Activated T-cell treated with anti-CD3 and anti-CD28 coated beads, Interleukin-2, amount 50 U/mL, for 4 hours (primary cell): ENCODE results near the gene ACAP3. TPM values are rescaled to one million over a fixed set of nuclear protein-coding genes. Genes with fewer than 3 reads are reported as not detected.

Source experiments
- ATAC-seq, 2 donors: fragments of 200-7000 bp; cut with Tn5 transposase; one replicate each; pipeline ENCODE4 v1.10.0; 2021
- DNase-seq: peaks from one replicate; pipeline ENCODE4 v3.0.0-alpha.2; 2020
- H3K27me3 Mint-ChIP-seq: one replicate; pipeline ENCODE4 v1.8.0; 2021; ENCODE audit warnings: low read depth, mixed read lengths
- H3K36me3 Mint-ChIP-seq: one replicate; pipeline ENCODE4 v1.8.0; 2022; ENCODE audit warnings: mixed read lengths; ENCODE audit not compliant: insufficient read depth
- H3K4me1 Mint-ChIP-seq: one replicate; pipeline ENCODE4 v1.8.0; 2021; ENCODE audit warnings: low read depth, mixed read lengths
- H3K4me3 Mint-ChIP-seq: one replicate; pipeline ENCODE4 v1.8.0; 2021; ENCODE audit warnings: mild to moderate bottlenecking, moderate library complexity, mixed read lengths
- H3K9me3 Mint-ChIP-seq: one replicate; pipeline ENCODE4 v1.8.0; 2021; ENCODE audit warnings: mixed read lengths
- total RNA-seq, 3 donors: library from RNA; stranded (reverse); gene quantifications; one replicate each; pipeline ENCODE4 v1.2.1, GENCODE V29; 2021

The ACAP3 gene
- total RNA-seq, 3 donors from 2014 or later, result 28.4 to 37.6 (median 30.1) TPM

DNA sequence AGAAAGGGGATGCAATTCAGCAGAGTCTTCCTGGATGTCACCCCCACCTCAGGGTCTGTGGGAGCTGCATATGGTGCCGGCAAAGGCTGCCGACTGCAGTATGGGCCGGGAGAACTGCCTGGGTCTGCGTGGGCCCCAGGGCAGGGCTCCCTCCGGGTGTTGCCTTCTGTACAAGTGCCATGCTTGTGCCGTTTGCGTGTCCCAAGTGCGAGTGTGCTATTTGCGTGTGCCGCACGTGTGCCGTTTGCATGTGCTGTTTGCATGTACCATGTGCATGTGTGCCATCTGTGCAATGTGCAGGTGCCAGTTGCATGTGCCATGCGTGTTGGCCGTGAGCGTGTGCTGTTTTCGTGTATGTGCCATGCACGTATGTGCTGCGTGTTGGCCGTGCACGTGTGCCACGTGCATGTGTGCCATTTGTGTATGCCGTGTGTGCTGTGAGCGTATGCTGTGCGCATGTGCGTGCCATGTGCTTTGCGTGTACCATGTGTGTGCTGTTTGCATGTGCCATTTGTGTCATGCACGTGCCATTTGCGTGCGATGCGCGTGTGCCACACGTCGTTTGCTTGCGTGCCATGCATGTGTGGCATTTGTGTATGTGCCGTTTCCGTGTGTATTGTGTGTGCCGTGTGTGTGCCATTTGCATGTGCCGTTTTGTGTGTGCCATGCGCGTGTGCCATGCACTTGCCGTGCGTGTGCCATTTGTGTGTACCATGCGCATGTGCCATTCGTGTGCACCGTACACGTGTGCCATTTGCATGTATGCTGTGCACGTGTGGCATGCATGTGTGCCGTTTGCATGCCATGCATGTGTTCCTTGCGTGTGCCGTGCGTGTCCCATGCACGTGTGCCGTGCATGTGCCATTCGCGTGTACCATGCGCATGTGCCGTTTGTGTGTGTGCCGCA is 21.8 kb upstream of the ACAP3 start:
- Mint-ChIP-seq H3K4me1 (peaks cover 15% of the 10 kb centered on the region), H3K4me3 (no peak overlapping the region), H3K27me3 (no peaks in the 10 kb centered on the region), H3K9me3 (no peaks in the 10 kb centered on the region), H3K36me3 (no peaks in the 10 kb centered on the region)
- ATAC-seq, result no peak
- no peak for DNase-seq

DNA sequence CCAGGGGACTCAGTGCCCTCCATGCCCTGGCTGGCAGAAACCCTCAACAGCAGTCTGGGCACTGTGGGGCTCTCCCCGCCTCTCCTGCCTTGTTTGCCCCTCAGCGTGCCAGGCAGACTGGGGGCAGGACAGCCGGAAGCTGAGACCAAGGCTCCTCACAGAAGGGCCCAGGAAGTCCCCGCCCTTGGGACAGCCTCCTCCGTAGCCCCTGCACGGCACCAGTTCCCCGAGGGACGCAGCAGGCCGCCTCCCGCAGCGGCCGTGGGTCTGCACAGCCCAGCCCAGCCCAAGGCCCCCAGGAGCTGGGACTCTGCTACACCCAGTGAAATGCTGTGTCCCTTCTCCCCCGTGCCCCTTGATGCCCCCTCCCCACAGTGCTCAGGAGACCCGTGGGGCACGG is 20.5 kb upstream of the ACAP3 start:
- no peak for ATAC-seq
- no peak overlapping the region for H3K4me3 Mint-ChIP-seq
- H3K9me3 Mint-ChIP-seq, result no peaks in the 10 kb centered on the region
- no peaks in the 10 kb centered on the region for H3K27me3 Mint-ChIP-seq
- peaks cover 4% of the 10 kb centered on the region for H3K36me3 Mint-ChIP-seq
- peaks cover 20% of the 10 kb centered on the region for H3K4me1 Mint-ChIP-seq
- no peak for DNase-seq

DNA sequence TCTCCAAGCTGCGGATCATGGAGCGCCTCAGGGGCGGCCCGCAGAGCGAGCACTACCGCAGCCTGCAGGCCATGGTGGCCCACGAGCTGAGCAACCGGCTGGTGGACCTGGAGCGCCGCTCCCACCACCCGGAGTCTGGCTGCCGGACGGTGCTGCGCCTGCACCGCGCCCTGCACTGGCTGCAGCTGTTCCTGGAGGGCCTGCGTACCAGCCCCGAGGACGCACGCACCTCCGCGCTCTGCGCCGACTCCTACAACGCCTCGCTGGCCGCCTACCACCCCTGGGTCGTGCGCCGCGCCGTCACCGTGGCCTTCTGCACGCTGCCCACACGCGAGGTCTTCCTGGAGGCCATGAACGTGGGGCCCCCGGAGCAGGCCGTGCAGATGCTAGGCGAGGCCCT is 19.6 kb upstream of the ACAP3 start:
- Mint-ChIP-seq H3K4me3 (no peak overlapping the region), H3K9me3 (no peaks in the 10 kb centered on the region), H3K4me1 (peaks cover 26% of the 10 kb centered on the region), H3K36me3 (peaks cover 5% of the 10 kb centered on the region), H3K27me3 (no peaks in the 10 kb centered on the region)
- DNase-seq, result no peak
- no peak for ATAC-seq

DNA sequence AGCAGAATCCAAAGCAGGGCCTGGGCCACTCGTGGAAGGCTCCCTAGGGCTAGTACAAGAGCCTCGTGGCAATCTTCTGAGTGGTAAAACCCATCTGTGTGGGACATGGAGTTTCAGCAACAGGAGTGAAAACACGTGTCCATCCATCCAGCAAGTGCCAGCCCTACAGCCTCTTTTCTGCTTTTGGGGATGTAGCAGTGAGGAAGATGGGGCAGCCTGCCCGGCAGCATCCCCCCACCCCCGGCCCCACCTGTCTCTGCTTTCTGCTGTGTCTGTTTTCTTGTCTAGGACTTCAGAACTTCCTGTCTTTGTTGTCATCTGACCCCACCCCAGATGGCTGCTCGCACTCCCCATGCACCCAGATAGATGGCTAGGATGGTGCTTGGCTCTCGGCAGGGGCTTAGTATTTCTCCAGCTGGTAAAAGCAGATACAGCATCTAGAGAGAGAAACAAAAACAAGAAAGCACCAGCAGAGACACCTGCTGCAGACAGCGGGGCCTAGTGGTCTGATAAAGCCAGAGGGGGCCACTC is 18.4 kb upstream of the ACAP3 start:
- Mint-ChIP-seq H3K4me3 (peak overlapping the region; percentile 77), H3K36me3 (peaks cover 5% of the 10 kb centered on the region), H3K27me3 (no peaks in the 10 kb centered on the region), H3K9me3 (no peaks in the 10 kb centered on the region), H3K4me1 (peaks cover 33% of the 10 kb centered on the region)
- DNase-seq (no peak), ATAC-seq (no peak)

DNA sequence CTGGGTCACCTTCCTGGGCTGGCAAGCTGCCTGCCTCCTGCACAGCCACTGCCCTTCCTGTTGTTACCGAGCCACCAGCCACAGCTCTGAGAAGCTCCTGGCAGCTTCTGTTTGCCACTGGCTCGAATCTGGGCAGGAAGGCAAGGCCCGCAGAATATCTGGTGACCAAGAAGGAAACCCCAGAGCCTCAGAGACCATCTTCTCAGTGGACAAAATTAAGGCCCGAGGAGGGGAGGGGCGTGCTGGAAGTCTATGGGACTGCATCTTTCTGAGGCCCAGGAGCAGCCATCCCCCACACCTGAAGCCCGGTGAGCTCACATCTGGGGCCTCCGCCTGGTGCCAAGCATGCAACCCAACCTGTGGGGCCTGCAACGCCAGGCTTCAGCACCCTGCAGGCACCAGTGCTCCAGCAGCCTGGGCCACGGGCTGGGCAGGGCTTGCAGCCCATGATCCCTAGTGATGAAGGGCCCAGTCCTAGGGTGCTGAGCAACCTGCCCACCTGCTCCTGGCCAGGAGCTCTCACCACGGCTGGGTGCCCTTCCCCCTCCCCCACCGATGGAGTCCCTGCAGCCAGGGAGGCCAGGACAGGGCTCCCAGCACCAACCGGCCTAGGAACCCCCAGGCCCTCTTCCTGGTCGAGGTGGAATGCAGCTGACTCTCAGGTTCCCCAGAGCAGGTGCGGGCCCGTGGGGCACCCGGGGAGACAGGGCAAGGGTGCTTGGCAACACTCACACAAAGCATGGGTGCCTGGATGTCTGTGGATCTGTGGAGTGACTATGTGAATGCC is 17.8 kb upstream of the ACAP3 start:
- Mint-ChIP-seq H3K27me3 (no peaks in the 10 kb centered on the region), H3K9me3 (no peaks in the 10 kb centered on the region), H3K4me3 (peak overlapping the region; percentile 77), H3K4me1 (peaks cover 33% of the 10 kb centered on the region), H3K36me3 (peaks cover 5% of the 10 kb centered on the region)
- DNase-seq (no peak), ATAC-seq (no peak)

DNA sequence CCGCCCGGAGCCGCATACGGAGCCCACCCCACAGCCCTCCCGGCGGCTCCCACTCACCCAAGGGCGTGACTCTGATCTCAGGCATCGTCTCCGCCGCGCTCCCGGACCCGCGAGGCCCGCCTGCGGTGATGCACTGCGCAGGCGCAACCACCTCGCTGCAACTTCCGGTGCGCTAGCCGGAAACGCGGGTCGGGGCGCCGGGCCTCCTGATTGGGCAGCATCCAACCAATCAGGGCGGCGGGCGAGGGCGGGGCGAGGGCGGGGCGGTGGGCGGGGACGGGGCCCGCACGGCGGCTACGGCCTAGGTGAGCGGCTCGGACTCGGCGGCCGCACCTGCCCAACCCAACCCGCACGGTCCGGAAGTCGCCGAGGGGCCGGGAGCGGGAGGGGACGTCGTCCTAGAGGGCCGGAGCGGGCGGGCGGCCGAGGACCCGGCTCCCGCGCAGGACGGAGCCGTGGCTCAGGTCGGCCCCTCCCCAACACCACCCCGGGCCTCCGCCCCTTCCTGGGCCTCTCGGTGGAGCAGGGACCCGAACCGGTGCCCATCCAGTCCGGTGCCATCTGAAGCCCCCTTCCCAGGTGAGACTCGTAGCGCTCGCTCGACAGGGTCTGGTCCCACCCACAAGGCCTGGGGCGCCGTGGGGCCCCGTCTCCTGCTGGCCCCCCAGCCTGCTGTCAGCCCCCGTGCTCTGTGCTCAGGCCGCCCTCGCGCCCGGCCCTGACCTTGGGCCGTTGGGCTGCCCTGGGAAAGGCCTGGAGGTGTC is 17.0 kb upstream of the ACAP3 start, which contains the start of the genes CPTP and INTS11:
TSS of gene CPTP (plus strand) at position 279 of the 764 bp plus-strand sequence. CDS start 2,109 bp downstream, outside the sequence.
TSS of gene INTS11 (minus strand) at position 137 of the 764 bp plus-strand sequence. CDS start at position 85, 52 bp downstream.
- Mint-ChIP-seq H3K9me3 (no peaks in the 10 kb centered on the region), H3K4me3 (peak within 1 kb of the TSS; percentile 91), H3K36me3 (peaks cover 5% of the 10 kb centered on the region), H3K27me3 (no peaks in the 10 kb centered on the region), H3K4me1 (peaks cover 31% of the 10 kb centered on the region)
- ATAC-seq (peak; percentile 84 to 85), DNase-seq (peak; percentile 96)

DNA sequence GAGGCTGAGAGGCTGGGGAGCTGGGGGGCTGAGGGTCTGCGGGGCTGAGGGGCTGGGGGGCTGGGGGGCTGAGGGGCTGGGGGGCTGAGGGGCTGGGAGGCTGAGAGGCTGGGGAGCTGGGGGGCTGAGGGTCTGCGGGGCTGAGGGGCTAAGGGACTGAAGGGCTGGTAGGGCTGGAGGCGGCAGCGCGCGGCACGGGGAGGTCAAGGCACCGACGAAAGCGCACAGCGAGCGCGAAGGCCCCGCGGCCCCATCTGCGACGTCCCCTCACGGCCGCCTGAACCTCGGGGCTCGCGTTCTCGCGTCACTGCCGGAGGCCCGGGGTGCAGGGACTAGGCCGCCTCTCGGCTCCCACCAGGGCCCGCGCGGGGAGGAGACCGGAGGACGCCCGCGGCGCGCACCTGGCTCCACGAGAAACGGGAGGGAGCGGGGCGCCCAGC is 16.4 kb upstream of the ACAP3 start:
- Mint-ChIP-seq H3K9me3 (no peaks in the 10 kb centered on the region), H3K4me1 (peaks cover 31% of the 10 kb centered on the region), H3K27me3 (no peaks in the 10 kb centered on the region), H3K4me3 (peak overlapping the region; percentile 87), H3K36me3 (peaks cover 5% of the 10 kb centered on the region)
- DNase-seq, result no peak
- peak; percentile 33 to 39 for ATAC-seq

DNA sequence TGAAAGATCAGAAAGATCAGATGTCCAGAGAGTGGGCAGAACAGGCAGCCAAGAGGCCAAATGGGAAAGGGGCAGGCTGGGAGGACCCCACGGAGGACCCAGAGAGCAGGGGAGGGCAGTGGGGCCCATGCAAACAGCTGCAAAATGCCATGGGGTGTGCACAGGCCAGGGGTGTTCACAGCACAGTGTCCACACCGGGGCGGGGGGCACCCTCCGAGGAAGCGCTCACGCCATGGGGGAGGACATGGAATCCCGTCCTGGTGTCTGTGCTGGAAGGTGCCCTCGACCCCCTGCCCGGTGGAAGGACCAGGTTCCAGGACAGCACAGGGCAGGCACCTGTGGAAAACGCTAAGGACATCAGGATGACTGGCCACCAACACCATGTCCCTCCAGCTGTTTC is 15.2 kb upstream of the ACAP3 start:
- no peak for DNase-seq
- Mint-ChIP-seq H3K27me3 (no peaks in the 10 kb centered on the region), H3K9me3 (no peaks in the 10 kb centered on the region), H3K4me1 (peaks cover 31% of the 10 kb centered on the region), H3K36me3 (peaks cover 5% of the 10 kb centered on the region), H3K4me3 (peak overlapping the region; percentile 91)
- no peak for ATAC-seq

DNA sequence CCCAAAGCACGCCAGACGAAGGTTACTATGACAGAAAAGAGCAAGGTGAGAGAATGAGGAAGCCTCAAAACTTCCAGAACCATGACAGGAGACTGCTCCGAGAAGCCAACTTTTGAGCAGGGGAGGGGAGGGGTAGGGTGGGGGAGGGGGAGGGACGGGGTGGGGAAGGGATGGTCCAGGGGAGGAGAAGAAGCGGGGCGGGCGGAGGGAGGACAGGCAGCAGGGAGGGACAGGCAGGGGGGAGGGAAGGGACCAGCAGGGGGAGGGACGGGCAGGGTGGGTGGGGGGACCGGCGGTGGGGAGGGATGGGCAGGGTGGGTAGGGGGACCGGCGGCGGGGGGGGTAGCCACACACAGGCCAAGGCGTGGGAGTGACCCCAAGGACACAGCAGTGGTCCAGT is 14.7 kb upstream of the ACAP3 start:
- Mint-ChIP-seq H3K27me3 (no peaks in the 10 kb centered on the region), H3K4me3 (peak overlapping the region; percentile 91), H3K4me1 (peaks cover 31% of the 10 kb centered on the region), H3K36me3 (peaks cover 6% of the 10 kb centered on the region), H3K9me3 (no peaks in the 10 kb centered on the region)
- ATAC-seq (no peak), DNase-seq (no peak)

DNA sequence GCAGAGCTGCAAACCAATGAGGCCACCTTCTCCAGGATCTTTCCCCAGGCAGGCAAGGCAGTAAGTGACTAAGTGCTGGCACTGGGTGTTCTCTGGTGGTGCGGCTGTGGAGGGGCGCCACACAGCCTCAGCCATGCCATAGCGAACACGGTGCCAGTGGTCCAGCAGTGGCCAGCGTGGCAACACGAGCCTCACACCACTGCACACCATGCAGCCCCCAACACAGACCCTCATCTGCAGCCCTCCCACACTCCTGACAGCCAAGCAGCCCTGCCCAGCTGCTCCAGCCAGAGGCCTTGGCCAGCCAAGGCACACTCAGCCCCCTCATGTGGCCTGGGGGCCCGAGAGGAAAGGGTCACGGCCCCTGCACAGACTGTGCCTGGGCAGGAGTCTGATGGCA is 13.7 kb upstream of the ACAP3 start:
- Mint-ChIP-seq H3K27me3 (no peaks in the 10 kb centered on the region), H3K4me1 (peaks cover 31% of the 10 kb centered on the region), H3K4me3 (no peak overlapping the region), H3K36me3 (peaks cover 9% of the 10 kb centered on the region), H3K9me3 (no peaks in the 10 kb centered on the region)
- no peak for ATAC-seq
- no peak for DNase-seq

DNA sequence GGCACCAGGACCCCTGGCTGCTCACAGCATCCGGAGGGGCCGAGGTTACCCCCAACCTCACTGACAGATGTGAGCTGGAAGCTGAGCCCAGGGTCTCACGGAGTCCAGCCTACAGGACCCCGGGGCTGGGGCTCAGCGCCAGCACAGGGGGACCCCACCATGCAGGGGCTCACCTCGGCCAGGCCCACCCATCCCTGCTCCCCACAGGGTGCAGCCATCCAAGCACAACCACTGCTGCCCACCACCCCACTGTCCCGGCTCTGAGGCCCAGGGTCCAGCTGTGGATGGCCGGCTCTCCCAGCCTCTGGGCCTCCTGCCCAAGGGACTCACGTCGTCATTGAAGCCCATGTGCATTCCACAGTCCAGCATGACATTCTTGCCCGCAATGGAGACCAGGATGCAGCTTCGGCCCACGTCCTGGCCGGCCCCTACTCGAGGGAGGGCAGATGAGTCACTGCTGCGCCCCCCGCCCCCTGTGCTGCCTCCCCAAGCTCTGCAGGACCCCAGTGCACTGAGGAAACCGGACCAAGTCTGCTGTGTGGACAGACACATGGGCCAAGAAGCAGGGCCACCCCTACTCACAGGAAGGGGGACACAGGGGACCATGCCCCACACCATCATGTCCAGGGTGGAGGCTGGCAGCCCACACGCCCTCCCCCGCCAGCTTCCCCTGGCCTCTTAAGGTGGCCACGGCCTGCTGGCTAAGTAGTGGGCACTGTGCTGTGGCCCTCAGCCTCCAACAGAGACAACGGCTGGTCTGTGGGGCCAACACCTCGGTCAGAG is 13.1 kb upstream of the ACAP3 start:
- ATAC-seq, result no peak
- H3K9me3 Mint-ChIP-seq, result no peaks in the 10 kb centered on the region

DNA sequence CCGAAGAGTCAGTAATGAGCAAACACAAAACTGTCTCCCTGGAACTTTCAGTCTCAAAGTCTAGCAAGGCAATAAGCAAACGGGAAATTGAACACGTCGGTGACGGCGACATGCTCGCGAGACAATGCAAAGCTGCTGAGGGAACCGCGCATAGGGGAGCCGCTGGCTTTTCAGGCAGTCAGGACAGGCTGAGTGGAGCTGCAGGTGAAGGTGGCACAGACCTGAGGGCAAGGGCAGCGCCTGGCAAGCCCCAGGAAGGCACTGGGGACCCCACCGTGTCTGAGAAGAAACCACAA is 11.9 kb upstream of the ACAP3 start:
- Mint-ChIP-seq H3K9me3 (no peaks in the 10 kb centered on the region), H3K36me3 (peaks cover 12% of the 10 kb centered on the region), H3K4me1 (peaks cover 19% of the 10 kb centered on the region), H3K4me3 (no peak overlapping the region), H3K27me3 (no peaks in the 10 kb centered on the region)
- DNase-seq, result no peak
- ATAC-seq, result no peak

More for the DNA sequence above, 13.1 kb upstream of the ACAP3 start:
- peaks cover 9% of the 10 kb centered on the region for H3K36me3 Mint-ChIP-seq
- no peaks in the 10 kb centered on the region for H3K27me3 Mint-ChIP-seq
- no peak for DNase-seq
- H3K4me1 Mint-ChIP-seq, result peaks cover 26% of the 10 kb centered on the region
- H3K4me3 Mint-ChIP-seq, result no peak overlapping the region
